Measurements from ENCODE around the gene NELFE.
"Not testable (repeated sequence)": the region's sequence is repeated elsewhere in the genome, so short reads cannot be mapped to it uniquely, and the experiment has no call there.

The NELFE gene

GRCh38 chr6:31930962-31931361 is 27.8 kb downstream of the NELFE start:
- H3K9me3 Mint-ChIP-seq, result no peaks in the 10 kb centered on the region
- no peak overlapping the region for H3K27ac Mint-ChIP-seq
- peaks cover 2% of the 10 kb centered on the region for H3K27me3 Mint-ChIP-seq (ENCODE audit: low read depth)
- H3K4me1 Mint-ChIP-seq (ENCODE audit: low read depth), result peaks cover 2% of the 10 kb centered on the region
- no peak for DNase-seq (ENCODE audit: low spot score)
- H3K4me3 Mint-ChIP-seq, result no peak overlapping the region
- no peaks in the 10 kb centered on the region for H3K36me3 Mint-ChIP-seq (ENCODE audit: low read depth)

GRCh38 chr6:31928672-31928939 is 30.2 kb downstream of the NELFE start:
- H3K36me3 Mint-ChIP-seq (ENCODE audit: low read depth), result no peaks in the 10 kb centered on the region
- no peak overlapping the region for H3K4me3 Mint-ChIP-seq
- peaks cover 2% of the 10 kb centered on the region for H3K4me1 Mint-ChIP-seq (ENCODE audit: low read depth)
- H3K27me3 Mint-ChIP-seq (ENCODE audit: low read depth), result no peaks in the 10 kb centered on the region
- no peaks in the 10 kb centered on the region for H3K9me3 Mint-ChIP-seq
- no peak overlapping the region for H3K27ac Mint-ChIP-seq
- no peak for DNase-seq (ENCODE audit: low spot score)

GRCh38 chr6:31927863-31928671 is 30.7 kb downstream of the NELFE start:
- no peaks in the 10 kb centered on the region for H3K9me3 Mint-ChIP-seq
- H3K36me3 Mint-ChIP-seq (ENCODE audit: low read depth), result no peaks in the 10 kb centered on the region
- H3K27ac Mint-ChIP-seq, result no peak overlapping the region
- H3K4me3 Mint-ChIP-seq, result no peak overlapping the region
- no peak for DNase-seq (ENCODE audit: low spot score)
- H3K27me3 Mint-ChIP-seq (ENCODE audit: low read depth), result no peaks in the 10 kb centered on the region
- H3K4me1 Mint-ChIP-seq (ENCODE audit: low read depth), result peaks cover 2% of the 10 kb centered on the region

GRCh38 chr6:31927242-31927862 is 31.4 kb downstream of the NELFE start, which contains the start of gene C2:
TSS of gene C2 (plus strand) at chr6:31927717. CDS start at chr6:31927753, 36 bp downstream.
- H3K9me3 Mint-ChIP-seq, result no peaks in the 10 kb centered on the region
- DNase-seq (ENCODE audit: low spot score), result no peak
- H3K4me1 Mint-ChIP-seq (ENCODE audit: low read depth), result peaks cover 2% of the 10 kb centered on the region
- H3K36me3 Mint-ChIP-seq (ENCODE audit: low read depth), result no peaks in the 10 kb centered on the region
- no peak within 1 kb of the TSS for H3K4me3 Mint-ChIP-seq
- H3K27ac Mint-ChIP-seq, result no peak within 1 kb of the TSS
- no peaks in the 10 kb centered on the region for H3K27me3 Mint-ChIP-seq (ENCODE audit: low read depth)

GRCh38 chr6:31922942-31923341 is 35.8 kb downstream of the NELFE start:
- Mint-ChIP-seq H3K4me1 (ENCODE audit: low read depth) (no peaks in the 10 kb centered on the region), H3K36me3 (ENCODE audit: low read depth) (no peaks in the 10 kb centered on the region), H3K27me3 (ENCODE audit: low read depth) (no peaks in the 10 kb centered on the region), H3K27ac (no peak overlapping the region), H3K4me3 (no peak overlapping the region), H3K9me3 (no peaks in the 10 kb centered on the region)
- DNase-seq (ENCODE audit: low spot score), result no peak

GRCh38 chr6:31920811-31921210 is 38.0 kb downstream of the NELFE start:
- H3K27ac Mint-ChIP-seq, result no peak overlapping the region

GRCh38 chr6:31919624-31920303 is 39.0 kb downstream of the NELFE start:
- no peak for DNase-seq (ENCODE audit: low spot score)
- H3K27ac Mint-ChIP-seq, result no peak overlapping the region
- no peak overlapping the region for H3K4me3 Mint-ChIP-seq
- no peaks in the 10 kb centered on the region for H3K9me3 Mint-ChIP-seq
- H3K27me3 Mint-ChIP-seq (ENCODE audit: low read depth), result no peaks in the 10 kb centered on the region
- no peaks in the 10 kb centered on the region for H3K36me3 Mint-ChIP-seq (ENCODE audit: low read depth)
- H3K4me1 Mint-ChIP-seq (ENCODE audit: low read depth), result no peaks in the 10 kb centered on the region

More at GRCh38 chr6:31920811-31921210, 38.0 kb downstream of the NELFE start:
- no peaks in the 10 kb centered on the region for H3K9me3 Mint-ChIP-seq
- no peak overlapping the region for H3K4me3 Mint-ChIP-seq
- no peaks in the 10 kb centered on the region for H3K36me3 Mint-ChIP-seq (ENCODE audit: low read depth)
- H3K27me3 Mint-ChIP-seq (ENCODE audit: low read depth), result no peaks in the 10 kb centered on the region
- no peaks in the 10 kb centered on the region for H3K4me1 Mint-ChIP-seq (ENCODE audit: low read depth)
- no peak for DNase-seq (ENCODE audit: low spot score)

- no peak for DNase-seq (ENCODE audit: low spot score)
- no peaks in the 10 kb centered on the region for H3K36me3 Mint-ChIP-seq (ENCODE audit: low read depth)
- no peak overlapping the region for H3K27ac Mint-ChIP-seq
- H3K27me3 Mint-ChIP-seq (ENCODE audit: low read depth), result no peaks in the 10 kb centered on the region
- H3K4me3 Mint-ChIP-seq, result no peak overlapping the region
- H3K4me1 Mint-ChIP-seq (ENCODE audit: low read depth), result no peaks in the 10 kb centered on the region
- H3K9me3 Mint-ChIP-seq, result no peaks in the 10 kb centered on the region
Measured at GRCh38 chr6:31918069-31918720, 40.6 kb downstream of the NELFE start.

- H3K4me1 Mint-ChIP-seq (ENCODE audit: low read depth), result peaks cover 3% of the 10 kb centered on the region
- H3K27ac Mint-ChIP-seq, result no peak overlapping the region
Measured at GRCh38 chr6:31915756-31916155, 43.0 kb downstream of the NELFE start.

GRCh38 chr6:31915351-31915750 is 43.4 kb downstream of the NELFE start:
- no peaks in the 10 kb centered on the region for H3K27me3 Mint-ChIP-seq (ENCODE audit: low read depth)
- H3K4me3 Mint-ChIP-seq, result no peak overlapping the region
- H3K27ac Mint-ChIP-seq, result no peak overlapping the region
- DNase-seq (ENCODE audit: low spot score), result no peak
- H3K36me3 Mint-ChIP-seq (ENCODE audit: low read depth), result no peaks in the 10 kb centered on the region
- peaks cover 3% of the 10 kb centered on the region for H3K4me1 Mint-ChIP-seq (ENCODE audit: low read depth)
- no peaks in the 10 kb centered on the region for H3K9me3 Mint-ChIP-seq

More at GRCh38 chr6:31915756-31916155, 43.0 kb downstream of the NELFE start:
- Mint-ChIP-seq H3K9me3 (no peaks in the 10 kb centered on the region), H3K27me3 (ENCODE audit: low read depth) (no peaks in the 10 kb centered on the region), H3K36me3 (ENCODE audit: low read depth) (no peaks in the 10 kb centered on the region), H3K4me3 (no peak overlapping the region)
- no peak for DNase-seq (ENCODE audit: low spot score)

- no peaks in the 10 kb centered on the region for H3K27me3 Mint-ChIP-seq (ENCODE audit: low read depth)
- H3K9me3 Mint-ChIP-seq, result no peaks in the 10 kb centered on the region
- DNase-seq (ENCODE audit: low spot score), result no peak
- peaks cover 11% of the 10 kb centered on the region for H3K4me1 Mint-ChIP-seq (ENCODE audit: low read depth)
- H3K4me3 Mint-ChIP-seq, result no peak overlapping the region
- H3K36me3 Mint-ChIP-seq (ENCODE audit: low read depth), result no peaks in the 10 kb centered on the region
- H3K27ac Mint-ChIP-seq, result no peak overlapping the region
Measured at GRCh38 chr6:31911826-31912585, 46.8 kb downstream of the NELFE start.

GRCh38 chr6:31909298-31909697 is 49.5 kb downstream of the NELFE start:
- not testable (repeated sequence) for H3K9me3 Mint-ChIP-seq; H3K27me3 Mint-ChIP-seq (ENCODE audit: low read depth); H3K4me3 Mint-ChIP-seq; H3K36me3 Mint-ChIP-seq (ENCODE audit: low read depth); H3K27ac Mint-ChIP-seq; DNase-seq (ENCODE audit: low spot score)
- H3K4me1 Mint-ChIP-seq (ENCODE audit: low read depth), result peaks cover 14% of the 10 kb centered on the region

GRCh38 chr6:31908791-31909190 is 50.0 kb downstream of the NELFE start:
- peak; percentile 12 for DNase-seq (ENCODE audit: low spot score)
- H3K27ac Mint-ChIP-seq, result no peak overlapping the region
- no peaks in the 10 kb centered on the region for H3K9me3 Mint-ChIP-seq
- no peak overlapping the region for H3K4me3 Mint-ChIP-seq
- no peaks in the 10 kb centered on the region for H3K36me3 Mint-ChIP-seq (ENCODE audit: low read depth)
- H3K27me3 Mint-ChIP-seq (ENCODE audit: low read depth), result no peaks in the 10 kb centered on the region
- H3K4me1 Mint-ChIP-seq (ENCODE audit: low read depth), result peaks cover 14% of the 10 kb centered on the region

Data from T-helper 2 cell treated with Interferon-gamma antibody and Interleukin-4, amounts not matched to agents 5 μg/mL and 100 μg/mL, for 36 hours (primary cell).